H9 (cell line): ENCODE data around the gene CCDC185. TPM values are rescaled to one million over a fixed set of nuclear protein-coding genes. Genes with fewer than 3 reads are reported as not detected.

Experiments used
- DNase-seq: peaks from one replicate; pipeline ENCODE4 v3.0.0-alpha.2; 2017
- H2AFZ ChIP-seq: one replicate; pipeline ENCODE4 v1.6.1; 2013; ENCODE audit warnings: mild to moderate bottlenecking, low read length, control low read depth, moderate library complexity
- H2AK5ac ChIP-seq: 2 replicates; pipeline ENCODE4 v1.6.1; 2013; ENCODE audit warnings: low read length, control low read depth, mixed read lengths; ENCODE audit not compliant: insufficient read length
- H2BK120ac ChIP-seq: one replicate; pipeline ENCODE4 v1.6.1; 2013; ENCODE audit warnings: low read depth, mild to moderate bottlenecking, low read length, control low read depth, inconsistent platforms; ENCODE audit not compliant: poor library complexity, severe bottlenecking
- H2BK12ac ChIP-seq: 2 replicates; pipeline ENCODE4 v1.6.1; 2013; ENCODE audit warnings: low read length, control low read depth, mixed read lengths, low read depth; ENCODE audit not compliant: insufficient read length
- H2BK15ac ChIP-seq: 2 replicates; pipeline ENCODE4 v1.6.1; 2013; ENCODE audit warnings: low read depth, low read length, control low read depth
- H2BK20ac ChIP-seq: one replicate; pipeline ENCODE4 v1.6.1; 2013; ENCODE audit warnings: low read depth, mild to moderate bottlenecking, low read length, control low read depth, inconsistent platforms; ENCODE audit not compliant: poor library complexity, severe bottlenecking
- H2BK5ac ChIP-seq: 2 replicates; pipeline ENCODE4 v1.6.1; 2013; ENCODE audit warnings: low read length, control low read depth, mixed read lengths; ENCODE audit not compliant: insufficient read length
- H3K14ac ChIP-seq: 2 replicates; pipeline ENCODE4 v1.6.1; 2013; ENCODE audit warnings: low read length, control low read depth; ENCODE audit not compliant: insufficient read depth
- H3K18ac ChIP-seq: 2 replicates; pipeline ENCODE4 v1.6.1; 2013; ENCODE audit warnings: low read depth, mild to moderate bottlenecking, mixed read lengths, low read length, control low read depth; ENCODE audit not compliant: insufficient read length
- H3K23ac ChIP-seq: 2 replicates; pipeline ENCODE4 v1.6.1; 2013; ENCODE audit warnings: low read length, control low read depth, mixed read lengths, low read depth; ENCODE audit not compliant: insufficient read length
- H3K23me2 ChIP-seq: 2 replicates; pipeline ENCODE4 v1.6.1; 2013; ENCODE audit warnings: low read depth, mild to moderate bottlenecking, mixed read lengths, low read length, control low read depth; ENCODE audit not compliant: insufficient read length, poor library complexity, severe bottlenecking
- H3K27ac ChIP-seq: 2 replicates; pipeline ENCODE4 v1.5.1; 2013; ENCODE audit warnings: low read length, control low read depth, mixed read lengths, low read depth; ENCODE audit not compliant: insufficient read length
- H3K27me3 ChIP-seq: 2 replicates; pipeline ENCODE4 v1.6.1; 2013; ENCODE audit warnings: low read length, control low read depth, inconsistent platforms; ENCODE audit not compliant: insufficient read depth
- H3K4ac ChIP-seq: 2 replicates; pipeline ENCODE4 v1.6.1; 2013; ENCODE audit warnings: low read depth, mild to moderate bottlenecking, control low read depth, inconsistent platforms, low read length, moderate library complexity
- H3K4me1 ChIP-seq: 2 replicates; pipeline ENCODE4 v1.6.1; 2013; ENCODE audit warnings: low read length, control low read depth, inconsistent platforms; ENCODE audit not compliant: insufficient read depth
- H3K4me2 ChIP-seq: 2 replicates; pipeline ENCODE4 v1.6.1; 2013; ENCODE audit warnings: low read length, control low read depth, mixed read lengths; ENCODE audit not compliant: insufficient read length, insufficient read depth
- H3K56ac ChIP-seq: 2 replicates; pipeline ENCODE4 v1.6.1; 2013; ENCODE audit warnings: low read depth, mild to moderate bottlenecking, mixed read lengths, low read length, control low read depth; ENCODE audit not compliant: insufficient read length
- H3K79me1 ChIP-seq: 2 replicates; pipeline ENCODE4 v1.6.1; 2013; ENCODE audit warnings: low read depth, mild to moderate bottlenecking, moderate library complexity, low read length, control low read depth, inconsistent platforms; ENCODE audit not compliant: insufficient read depth, poor library complexity, severe bottlenecking
- H3K79me2 ChIP-seq: 2 replicates; pipeline ENCODE4 v1.6.1; 2013; ENCODE audit warnings: low read length, control low read depth, inconsistent platforms; ENCODE audit not compliant: insufficient read depth
- H3K9ac ChIP-seq: 2 replicates; pipeline ENCODE4 v1.6.1; 2013; ENCODE audit warnings: low read length, control low read depth, mixed read lengths; ENCODE audit not compliant: insufficient read length; ENCODE audit errors: extremely low read depth
- H3K9me3 ChIP-seq: one replicate; pipeline ENCODE4 v1.6.1; 2013; ENCODE audit warnings: low read depth, low read length, inconsistent platforms; ENCODE audit not compliant: control insufficient read depth
- H3T11ph ChIP-seq: one replicate; pipeline ENCODE4 v1.6.1; 2013; ENCODE audit warnings: mild to moderate bottlenecking, low read length, control low read depth, inconsistent platforms
- H4K20me1 ChIP-seq: one replicate; pipeline ENCODE4 v1.6.1; 2013; ENCODE audit not compliant: control insufficient read depth, insufficient read length, insufficient read depth
- H4K5ac ChIP-seq: 2 replicates; pipeline ENCODE4 v1.6.1; 2013; ENCODE audit warnings: low read depth, mild to moderate bottlenecking, mixed read lengths, low read length, control low read depth; ENCODE audit not compliant: insufficient read length
- H4K8ac ChIP-seq: replicated peaks from 2 replicates; pipeline ENCODE4 v1.6.1; 2013; ENCODE audit warnings: low read length, control low read depth, mixed read lengths, low read depth; ENCODE audit not compliant: insufficient read length
- H4K91ac ChIP-seq: 2 replicates; pipeline ENCODE4 v1.6.1; 2013; ENCODE audit warnings: low read depth, mild to moderate bottlenecking, moderate library complexity, mixed read lengths, low read length, control low read depth; ENCODE audit not compliant: insufficient read length
- H3K27ac Mint-ChIP-seq, 3 experiments: 2 replicates in 2 of 3; 3 replicates in 1 of 3; pipeline ENCODE4 v1.8.0; 2020 to 2021; ENCODE audit warnings: mixed read lengths in 3 of 3, mild to moderate bottlenecking in 1 of 3, moderate library complexity in 1 of 3
- H3K27me3 Mint-ChIP-seq: 2 replicates; pipeline ENCODE4 v1.8.0; 2021; ENCODE audit warnings: low read depth, mild to moderate bottlenecking, moderate library complexity, mixed read lengths
- H3K36me3 Mint-ChIP-seq, 3 experiments: 2 replicates in 2 of 3; 3 replicates in 1 of 3; pipeline ENCODE4 v1.8.0; 2020 to 2021; ENCODE audit warnings: low read depth in 3 of 3, mixed read lengths in 3 of 3; ENCODE audit not compliant: insufficient read depth in 1 of 3
- H3K4me1 Mint-ChIP-seq, 2 experiments: 2 replicates each; pipeline ENCODE4 v1.8.0; 2020; ENCODE audit warnings: mixed read lengths in 2 of 2
- H3K4me3 Mint-ChIP-seq, 2 experiments: 2 replicates in 1 of 2; 3 replicates in 1 of 2; pipeline ENCODE4 v1.8.0; 2020 to 2021; ENCODE audit warnings: mild to moderate bottlenecking in 2 of 2, mixed read lengths in 2 of 2, moderate library complexity in 1 of 2
- H3K9me3 Mint-ChIP-seq, 2 experiments: 2 replicates in 1 of 2; 3 replicates in 1 of 2; pipeline ENCODE4 v1.8.0; 2020; ENCODE audit warnings: mild to moderate bottlenecking in 2 of 2, mixed read lengths in 2 of 2, moderate library complexity in 1 of 2
- CTCF ChIP-seq: fragments of 200-600 bp; sonication (generic); conservative IDR thresholded peaks from 3 replicates; pipeline ENCODE4 v1.8.0; 2021; ENCODE audit warnings: antibody characterized with exemption, mild to moderate bottlenecking
- WGBS: extraction: QIAGEN DNeasy Blood & Tissue Kit; methylation state at CpG from one replicate; pipeline ENCODE4 v1.1.7; 2013; ENCODE audit warnings: missing lambda C conversion rate, low lambda C conversion rate, mixed read lengths; ENCODE audit not compliant: insufficient read length; ENCODE audit errors: extremely low coverage; 5-methylcytosine and 5-hydroxymethylcytosine counted together
- total RNA-seq: library from RNA; stranded (reverse); gene quantifications from 2 replicates; pipeline ENCODE4 v1.2.1, GENCODE V29; 2021

Gene CCDC185
- total RNA-seq, 1 experiment from 2014 or later = not detected

GRCh38 chr1:223419115-223419514, 25.9 kb downstream of the CCDC185 start:
- H3K4me3 Mint-ChIP-seq = no peak overlapping the region
- Histone ChIP-seq H2BK120ac (no peak overlapping the region), H3K27ac (no peak overlapping the region), H3K14ac (no peak overlapping the region), H3K27me3 (no peaks in the 10 kb centered on the region), H2BK5ac (no peak overlapping the region), H3K79me2 (no peaks in the 10 kb centered on the region), H3K79me1 (no peaks in the 10 kb centered on the region), H2BK12ac (no peak overlapping the region), H4K5ac (no peak overlapping the region), H3K4me2 (no peak overlapping the region), H2BK15ac (no peak overlapping the region), H3K23me2 (no peaks in the 10 kb centered on the region), H2AK5ac (no peak overlapping the region), H3K4me1 (no peaks in the 10 kb centered on the region), H3K18ac (no peak overlapping the region), H4K20me1 (no peaks in the 10 kb centered on the region), H2AFZ (no peak overlapping the region), H4K8ac (no peak overlapping the region), H3K9me3 (no peaks in the 10 kb centered on the region), H3K23ac (no peak overlapping the region), H3K56ac (no peak overlapping the region), H3T11ph (no peak overlapping the region), H4K91ac (no peak overlapping the region), H3K4ac (no peak overlapping the region), H2BK20ac (no peak overlapping the region), H3K9ac (no peak overlapping the region)
- no peaks in the 10 kb centered on the region; the same call in 1 of the 2 replicates for H3K27me3 Mint-ChIP-seq
- H3K27ac Mint-ChIP-seq = no peak overlapping the region
- TF ChIP-seq CTCF = no peak
- no peak for DNase-seq
- H3K9me3 Mint-ChIP-seq = no peaks in the 10 kb centered on the region
- H3K4me1 Mint-ChIP-seq = peaks cover 6 to 11% of the 10 kb centered on the region in 2 experiments; a peak in 3 of 4 replicates
- WGBS = 100% methylated on average over 1 of the region's 8 CpGs
- H3K36me3 Mint-ChIP-seq = no peaks in the 10 kb centered on the region
